Fibroblast of mammary gland (primary cell): ENCODE results near the gene LYZL2.

ENCODE experiments used
- DNase-seq: peaks from one replicate; pipeline ENCODE4 v3.0.0-alpha.2; 2010; ENCODE audit warnings: low read depth
- H3K4me3 ChIP-seq: 2 replicates; pipeline ENCODE4 v1.5.1; 2011; ENCODE audit warnings: low read depth, mild to moderate bottlenecking, low read length, moderate library complexity; ENCODE audit not compliant: control insufficient read depth
- CTCF ChIP-seq: conservative IDR thresholded peaks from 2 replicates; pipeline ENCODE4 v1.5.1; 2011; ENCODE audit warnings: low read depth, low read length, inconsistent platforms; ENCODE audit not compliant: control insufficient read depth, insufficient read depth

LYZL2 gene

GRCh38 chr10:30589441-30589840 is 40.1 kb downstream of the LYZL2 start:
- H3K4me3 ChIP-seq, result no peak overlapping the region
- no peak for DNase-seq
- TF ChIP-seq CTCF, result no peak

GRCh38 chr10:30587522-30588031 is 42.0 kb downstream of the LYZL2 start:
- DNase-seq, result no peak
- no peak for TF ChIP-seq CTCF
- no peak overlapping the region for H3K4me3 ChIP-seq

GRCh38 chr10:30586828-30587227 is 42.7 kb downstream of the LYZL2 start:
- no peak for TF ChIP-seq CTCF
- no peak for DNase-seq
- H3K4me3 ChIP-seq, result no peak overlapping the region

- peak; percentile 70 for DNase-seq
- H3K4me3 ChIP-seq, result peak overlapping the region; percentile 46
Measured at GRCh38 chr10:30583778-30584415, 45.7 kb downstream of the LYZL2 start.

GRCh38 chr10:30581779-30582380 is 47.7 kb downstream of the LYZL2 start:
- TF ChIP-seq CTCF, result peak; percentile 90
- DNase-seq, result peak; percentile 61
- H3K4me3 ChIP-seq, result no peak overlapping the region

More at GRCh38 chr10:30583778-30584415, 45.7 kb downstream of the LYZL2 start:
- TF ChIP-seq CTCF, result no peak

- no peak for DNase-seq
- no peak overlapping the region for H3K4me3 ChIP-seq
- no peak for TF ChIP-seq CTCF
Measured at GRCh38 chr10:30580676-30581075, 48.9 kb downstream of the LYZL2 start.
